Stimulated activated effector memory CD8-positive, alpha-beta T cell treated with anti-CD3 and anti-CD28 coated beads, Interleukin-12 subunit alpha, Interleukin-12 subunit beta, amount 100 ng/mL, for 72 hours (primary cell): Measurements from ENCODE around the gene LIF.
"Not testable (repeated sequence)": the region's sequence is repeated elsewhere in the genome, so short reads cannot be mapped to it uniquely, and the experiment has no call there.

ENCODE experiments used
- ATAC-seq: fragments of 150-1000 bp; cut with Tn5 transposase; 2 replicates; pipeline ENCODE4 v1.10.0; 2021
- DNase-seq, 2 donors: peaks; one replicate each; pipeline ENCODE4 v3.0.0; 2021 to 2022; ENCODE audit warnings: low spot score in 2 of 2
- H3K27ac Mint-ChIP-seq: one replicate; pipeline ENCODE4 v1.8.0; 2022; ENCODE audit warnings: mild to moderate bottlenecking, mixed read lengths
- H3K36me3 Mint-ChIP-seq: one replicate; pipeline ENCODE4 v1.8.0; 2022; ENCODE audit warnings: mild to moderate bottlenecking, mixed read lengths
- H3K4me1 Mint-ChIP-seq: one replicate; pipeline ENCODE4 v1.8.0; 2022; ENCODE audit warnings: mixed read lengths
- H3K4me3 Mint-ChIP-seq: one replicate; pipeline ENCODE4 v1.8.0; 2022; ENCODE audit warnings: mild to moderate bottlenecking, mixed read lengths
- H3K9me3 Mint-ChIP-seq: one replicate; pipeline ENCODE4 v1.8.0; 2022; ENCODE audit warnings: mixed read lengths

Gene LIF

DNA sequence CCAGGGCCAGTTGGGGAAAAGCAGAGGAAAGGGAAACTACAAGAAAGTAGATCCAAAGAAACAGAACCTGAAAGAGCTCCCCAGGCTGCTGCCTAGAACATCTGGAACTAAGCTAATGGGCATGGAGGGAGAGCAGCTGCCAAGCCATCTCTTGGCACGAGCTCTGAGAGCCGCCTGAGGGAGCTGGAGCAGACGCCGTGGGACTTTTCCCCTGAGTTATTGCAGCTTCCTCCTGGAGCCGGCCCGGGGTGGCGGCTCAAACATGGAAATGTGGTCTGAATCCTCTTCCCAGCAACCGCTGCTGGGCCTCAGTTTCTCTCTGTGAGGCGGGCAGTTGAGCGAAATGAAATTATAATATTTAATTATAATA lies 41.8 kb downstream of the LIF start:
- no peaks in the 10 kb centered on the region for H3K9me3 Mint-ChIP-seq
- ATAC-seq (no peak), DNase-seq (no peak)
- no peak overlapping the region for H3K4me3 Mint-ChIP-seq
- no peaks in the 10 kb centered on the region for H3K4me1 Mint-ChIP-seq
- H3K36me3 Mint-ChIP-seq, result no peaks in the 10 kb centered on the region
- H3K27ac Mint-ChIP-seq, result no peak overlapping the region

GRCh38 chr22:30204015-30204741 lies 42.4 kb downstream of the LIF start:
- DNase-seq, result no peak
- peaks cover 4% of the 10 kb centered on the region for H3K4me1 Mint-ChIP-seq

DNA sequence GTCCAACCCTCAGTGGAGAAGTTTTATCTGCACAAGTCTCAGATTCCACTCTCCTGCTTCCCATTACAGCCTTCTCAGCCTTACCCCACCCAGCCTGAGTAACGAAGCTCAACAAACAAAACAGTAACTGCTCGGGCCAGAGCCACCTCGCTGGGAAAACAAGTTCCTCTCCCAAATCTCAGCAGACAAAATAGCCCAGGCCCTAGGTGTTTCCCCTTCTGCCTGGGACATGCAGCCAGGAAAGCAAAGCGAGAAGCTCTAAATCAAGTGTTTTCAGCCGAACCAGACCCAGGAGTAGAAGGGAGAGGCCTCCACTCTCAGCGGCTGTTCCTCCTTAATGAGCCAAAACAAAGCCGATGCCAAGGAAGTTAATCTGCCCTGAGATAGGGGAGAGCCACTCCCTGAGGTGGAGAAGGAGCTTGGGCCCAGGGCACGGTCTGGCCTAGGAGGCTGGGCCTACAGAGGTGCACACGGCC lies 44.0 kb downstream of the LIF start:
- Mint-ChIP-seq H3K4me1 (peaks cover 15% of the 10 kb centered on the region), H3K9me3 (no peaks in the 10 kb centered on the region), H3K4me3 (no peak overlapping the region), H3K36me3 (no peaks in the 10 kb centered on the region), H3K27ac (no peak overlapping the region)
- ATAC-seq (no peak), DNase-seq (no peak)

More at GRCh38 chr22:30204015-30204741, 42.4 kb downstream of the LIF start:
- ATAC-seq, result no peak
- no peak overlapping the region for H3K4me3 Mint-ChIP-seq
- no peaks in the 10 kb centered on the region for H3K36me3 Mint-ChIP-seq
- H3K9me3 Mint-ChIP-seq, result no peaks in the 10 kb centered on the region
- no peak overlapping the region for H3K27ac Mint-ChIP-seq

GRCh38 chr22:30201945-30202344 lies 44.6 kb downstream of the LIF start:
- Mint-ChIP-seq H3K9me3 (no peaks in the 10 kb centered on the region), H3K4me1 (peaks cover 15% of the 10 kb centered on the region), H3K36me3 (no peaks in the 10 kb centered on the region), H3K27ac (no peak overlapping the region), H3K4me3 (no peak overlapping the region)
- ATAC-seq (no peak), DNase-seq (no peak)

- H3K9me3 Mint-ChIP-seq, H3K4me3 Mint-ChIP-seq, DNase-seq, ATAC-seq, H3K27ac Mint-ChIP-seq, H3K36me3 Mint-ChIP-seq: not testable (repeated sequence)
- peaks cover 24% of the 10 kb centered on the region for H3K4me1 Mint-ChIP-seq
Measured at GRCh38 chr22:30200905-30201304, 45.7 kb downstream of the LIF start.

DNA sequence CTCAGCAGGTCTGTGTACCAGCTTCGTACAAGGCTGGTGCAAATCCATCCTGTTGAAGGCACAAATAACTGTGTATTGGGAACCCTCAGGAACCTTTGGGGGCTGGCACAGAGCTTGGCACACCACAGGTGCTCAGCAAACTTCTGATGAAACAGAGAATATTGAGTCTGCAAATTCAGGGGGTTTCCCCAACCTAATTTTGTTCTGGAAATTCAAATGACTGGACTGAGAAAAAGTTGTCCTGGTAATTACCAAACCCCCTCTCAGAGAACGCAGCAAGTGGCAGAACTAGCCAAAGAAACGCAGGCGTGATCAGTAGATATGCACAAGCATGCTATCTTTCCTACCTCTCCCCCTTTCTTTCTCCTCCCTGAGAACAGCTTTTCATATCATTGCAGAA lies 47.6 kb downstream of the LIF start:
- Mint-ChIP-seq H3K4me1 (peaks cover 37% of the 10 kb centered on the region), H3K36me3 (no peaks in the 10 kb centered on the region), H3K4me3 (no peak overlapping the region), H3K9me3 (no peaks in the 10 kb centered on the region), H3K27ac (no peak overlapping the region)
- no peak for DNase-seq
- no peak for ATAC-seq

GRCh38 chr22:30198152-30198825 lies 48.3 kb downstream of the LIF start:
- no peaks in the 10 kb centered on the region for H3K36me3 Mint-ChIP-seq
- peaks cover 41% of the 10 kb centered on the region for H3K4me1 Mint-ChIP-seq
- no peak for DNase-seq
- H3K9me3 Mint-ChIP-seq, result no peaks in the 10 kb centered on the region
- no peak for ATAC-seq
- no peak overlapping the region for H3K27ac Mint-ChIP-seq
- H3K4me3 Mint-ChIP-seq, result no peak overlapping the region

DNA sequence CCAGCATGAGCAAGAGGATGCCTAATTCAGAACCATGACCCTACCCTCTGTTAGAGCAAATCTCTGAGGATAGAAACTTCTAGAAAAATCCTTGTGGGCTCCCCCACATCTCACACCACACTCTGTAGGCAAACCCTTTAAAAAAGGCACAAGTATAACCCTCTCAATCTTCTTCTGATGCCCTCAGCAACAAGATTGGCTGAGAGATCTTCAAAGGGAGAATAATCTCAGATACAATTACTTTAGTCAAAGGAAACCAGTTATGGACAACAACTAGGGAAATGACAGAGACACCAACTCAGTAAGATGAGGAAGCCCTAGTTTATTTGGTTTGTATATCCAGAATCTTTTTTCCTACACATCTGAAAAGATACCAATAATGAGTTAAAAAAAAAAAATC lies 49.2 kb downstream of the LIF start:
- H3K36me3 Mint-ChIP-seq, result no peaks in the 10 kb centered on the region
- peak overlapping the region; percentile 85 for H3K27ac Mint-ChIP-seq
- peaks cover 50% of the 10 kb centered on the region for H3K4me1 Mint-ChIP-seq
- no peak for DNase-seq
- no peak for ATAC-seq
- H3K4me3 Mint-ChIP-seq, result no peak overlapping the region
- no peaks in the 10 kb centered on the region for H3K9me3 Mint-ChIP-seq

DNA sequence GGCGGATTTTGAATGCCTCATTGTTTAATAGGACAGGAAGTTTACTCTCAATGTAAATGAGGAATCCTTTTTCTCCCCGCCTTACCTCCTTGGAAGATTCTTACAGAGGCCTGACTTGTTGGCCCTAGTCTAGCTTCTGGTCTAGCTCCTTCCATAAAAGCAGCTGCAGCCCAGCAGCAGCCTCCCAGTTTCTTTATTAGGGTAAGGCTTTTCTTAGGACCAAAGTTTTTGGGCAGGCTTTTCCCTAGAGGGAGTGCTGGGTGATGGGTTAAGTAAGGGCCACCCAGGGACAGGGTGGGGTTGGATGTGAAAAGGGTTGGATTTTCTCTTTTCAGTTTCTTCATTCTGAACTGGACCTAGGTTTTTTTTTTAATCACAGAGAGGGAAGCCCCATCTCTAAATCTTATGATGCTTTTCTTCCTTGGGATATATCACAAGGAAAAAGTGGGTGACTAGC lies 49.7 kb downstream of the LIF start:
- DNase-seq, result no peak
- Mint-ChIP-seq H3K36me3 (no peaks in the 10 kb centered on the region), H3K27ac (peak overlapping the region; percentile 85), H3K4me3 (peak overlapping the region; percentile 40), H3K4me1 (peaks cover 55% of the 10 kb centered on the region), H3K9me3 (no peaks in the 10 kb centered on the region)
- no peak for ATAC-seq

GRCh38 chr22:30196141-30196879 lies 50.2 kb downstream of the LIF start:
- DNase-seq (peak; percentile 17 to 71), ATAC-seq (peak; percentile 86)
- no peaks in the 10 kb centered on the region for H3K36me3 Mint-ChIP-seq
- H3K9me3 Mint-ChIP-seq, result no peaks in the 10 kb centered on the region
- H3K4me1 Mint-ChIP-seq, result peaks cover 58% of the 10 kb centered on the region
- H3K27ac Mint-ChIP-seq, result peak overlapping the region; percentile 85
- H3K4me3 Mint-ChIP-seq, result peak overlapping the region; percentile 40

DNA sequence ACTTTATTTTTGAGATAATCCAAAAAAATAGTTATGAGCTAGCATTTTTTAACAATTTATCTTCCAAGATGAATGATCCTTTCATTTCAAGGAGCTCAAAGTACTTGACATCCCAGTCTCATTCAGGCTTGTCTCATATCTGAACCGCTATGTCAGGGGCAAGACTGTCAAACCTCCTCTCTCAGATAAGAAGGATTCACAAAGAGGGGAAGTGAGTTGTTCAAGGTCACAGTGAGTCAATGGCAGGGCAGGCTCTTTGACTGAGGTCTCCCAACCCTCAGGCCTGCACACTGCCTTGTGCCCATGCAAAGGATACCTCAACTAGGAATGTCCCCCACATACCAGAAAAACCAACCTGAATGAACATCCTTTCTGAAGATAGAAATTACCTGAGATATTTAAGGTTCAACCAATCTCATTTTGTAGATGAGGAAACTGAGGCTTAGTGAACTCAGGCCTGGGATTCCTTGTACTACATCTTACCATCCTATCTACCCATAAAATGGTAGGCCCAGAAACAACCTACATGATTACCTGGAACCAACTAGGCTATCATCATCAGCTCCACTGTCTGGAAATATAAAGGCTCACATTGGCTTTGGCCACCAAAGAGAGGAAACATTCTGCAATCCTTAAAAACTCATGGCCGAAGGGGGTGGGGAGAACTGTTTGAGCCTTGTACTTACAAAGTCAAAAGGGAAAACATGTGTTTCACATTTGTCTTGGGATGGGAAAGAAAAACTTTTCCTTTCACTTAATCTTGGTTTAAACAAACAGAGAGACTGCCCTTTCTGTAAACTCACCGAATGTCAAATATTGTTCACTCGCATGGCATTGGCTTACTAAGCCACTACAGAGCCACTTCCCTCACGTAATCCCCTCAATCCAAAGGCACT lies 51.1 kb downstream of the LIF start:
- H3K27ac Mint-ChIP-seq, result peak overlapping the region; percentile 85
- peak overlapping the region; percentile 40 for H3K4me3 Mint-ChIP-seq
- DNase-seq (no peak), ATAC-seq (peak; percentile 60)
- H3K9me3 Mint-ChIP-seq, result no peaks in the 10 kb centered on the region
- peaks cover 66% of the 10 kb centered on the region for H3K4me1 Mint-ChIP-seq
- no peaks in the 10 kb centered on the region for H3K36me3 Mint-ChIP-seq

GRCh38 chr22:30193031-30193775 lies 53.4 kb downstream of the LIF start:
- no peak overlapping the region for H3K4me3 Mint-ChIP-seq
- H3K27ac Mint-ChIP-seq, result no peak overlapping the region
- H3K9me3 Mint-ChIP-seq, result no peaks in the 10 kb centered on the region
- peaks cover 63% of the 10 kb centered on the region for H3K4me1 Mint-ChIP-seq
- DNase-seq, result no peak
- no peaks in the 10 kb centered on the region for H3K36me3 Mint-ChIP-seq
- ATAC-seq, result no peak

DNA sequence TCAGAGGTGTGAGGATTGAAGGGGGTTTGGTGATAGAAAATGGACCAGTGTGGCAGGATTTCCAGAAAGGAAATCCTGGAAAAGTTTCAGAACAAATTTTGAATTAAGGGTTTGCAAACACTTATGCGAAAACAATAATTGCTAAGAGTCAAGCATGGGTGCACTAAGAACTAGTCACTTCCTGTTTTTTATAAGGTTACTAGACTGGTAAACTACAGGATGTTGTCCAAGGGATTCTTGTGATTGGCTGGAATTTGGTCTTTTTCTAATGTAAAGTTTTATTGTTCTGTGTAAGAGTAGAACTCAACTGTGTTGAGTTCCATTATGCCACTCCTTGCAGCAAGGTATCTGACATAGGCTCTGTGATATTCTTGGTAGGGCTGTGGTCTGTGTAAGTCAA lies 54.1 kb downstream of the LIF start:
- DNase-seq (no peak), ATAC-seq (no peak)
- Mint-ChIP-seq H3K4me3 (no peak overlapping the region), H3K27ac (no peak overlapping the region), H3K36me3 (no peaks in the 10 kb centered on the region), H3K4me1 (peaks cover 65% of the 10 kb centered on the region), H3K9me3 (no peaks in the 10 kb centered on the region)

DNA sequence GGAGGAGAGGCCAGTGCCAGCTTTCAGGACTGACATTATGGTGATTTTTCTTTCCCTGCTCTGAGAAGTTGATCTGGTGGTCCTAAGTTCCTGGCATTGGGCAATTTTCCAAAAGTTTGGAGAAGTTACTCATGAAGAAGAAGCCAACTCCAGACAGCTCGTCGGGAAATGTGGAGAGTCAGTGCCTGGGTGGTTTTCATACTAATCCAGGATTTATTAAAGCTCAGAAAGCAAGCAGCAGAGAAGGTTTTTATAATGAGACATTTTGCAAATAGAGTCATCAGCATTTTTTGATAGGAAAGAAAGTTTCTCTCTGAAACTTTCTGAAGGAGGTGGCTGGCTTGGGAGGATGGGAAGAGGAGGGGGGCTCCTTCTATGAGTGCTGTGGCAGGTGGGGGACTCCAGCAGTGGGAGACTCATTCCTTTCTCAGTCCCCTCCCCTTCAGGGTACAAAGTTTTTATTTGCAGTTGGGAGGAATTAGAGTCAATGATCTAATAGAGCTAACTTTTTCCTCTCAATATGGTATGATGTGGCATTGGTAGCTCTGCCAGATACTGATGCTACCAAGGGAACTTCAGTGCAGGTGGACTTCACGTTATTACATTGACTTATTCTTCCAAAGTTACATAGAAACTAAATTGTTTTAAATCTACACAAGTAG lies 55.4 kb downstream of the LIF start:
- Mint-ChIP-seq H3K27ac (no peak overlapping the region), H3K4me1 (peaks cover 66% of the 10 kb centered on the region), H3K36me3 (no peaks in the 10 kb centered on the region), H3K4me3 (no peak overlapping the region), H3K9me3 (no peaks in the 10 kb centered on the region)
- no peak for DNase-seq
- no peak for ATAC-seq
